Heart left ventricle (tissue), 16 donors: ENCODE results near the gene TM2D1. TPM values are rescaled to one million over a fixed set of nuclear protein-coding genes. Genes with fewer than 3 reads are reported as not detected.

ENCODE experiments used
- ATAC-seq, 4 donors: fragments of 200-7000 bp; cut with Tn5 transposase; one replicate each; pipeline ENCODE4 v1.9.1; 2020 to 2022; ENCODE audit warnings: moderate library complexity in 4 of 4, mild to moderate bottlenecking in 3 of 4, moderate number of reproducible peaks in 1 of 4
- DNase-seq, 5 donors: peaks; one replicate each; pipeline ENCODE4 v3.0.0-alpha.2; 2020
- H3K27ac ChIP-seq, 12 donors: fragments of 200-600 bp; sonication (generic) in 4 of 12; one replicate each; pipeline versions ENCODE4 v1.5.0 to v1.8.0; 2016 to 2022; ENCODE audit warnings: mild to moderate bottlenecking in 2 of 12
- H3K27me3 ChIP-seq, 9 donors: fragments of 200-600 bp; sonication (generic) in 2 of 9; one replicate each; pipeline versions ENCODE4 v1.5.1 to v1.8.0; 2016 to 2022; ENCODE audit warnings: mild to moderate bottlenecking in 3 of 9
- H3K36me3 ChIP-seq, 9 donors: fragments of 200-600 bp; sonication (generic) in 2 of 9; one replicate each; pipeline versions ENCODE4 v1.5.0 to v1.8.0; 2018 to 2022; ENCODE audit warnings: mild to moderate bottlenecking in 2 of 9
- H3K4me1 ChIP-seq, 12 donors: fragments of 200-600 bp; sonication (generic) in 4 of 12; one replicate each; pipeline versions ENCODE4 v1.5.0 to v1.8.0; 2016 to 2022; ENCODE audit warnings: mild to moderate bottlenecking in 3 of 12
- H3K4me3 ChIP-seq, 12 donors: fragments of 200-600 bp; sonication (generic) in 4 of 12; one replicate each; pipeline versions ENCODE4 v1.5.0 to v1.8.0; 2017 to 2022; ENCODE audit warnings: mild to moderate bottlenecking in 9 of 12, moderate library complexity in 4 of 12
- H3K9me3 ChIP-seq, 12 donors: fragments of 200-600 bp; sonication (generic) in 4 of 12; one replicate each; pipeline versions ENCODE4 v1.5.0 to v1.8.0; 2016 to 2022; ENCODE audit warnings: mild to moderate bottlenecking in 1 of 12
- POLR2A ChIP-seq, 2 donors: fragments of 450-650 bp; IDR thresholded peaks; one replicate each; pipeline ENCODE4 v1.6.1; 2017; ENCODE audit warnings: antibody characterized with exemption in 2 of 2, mild to moderate bottlenecking in 2 of 2, moderate library complexity in 2 of 2
- WGBS, 4 donors: extraction: QIAGEN DNeasy Blood & Tissue Kit in 2 of 4; methylation state at CpG; one replicate each; pipeline versions ENCODE4 v1.1.5 to v1.1.7; 2013 to 2018; 5-methylcytosine and 5-hydroxymethylcytosine counted together
- intact Hi-C, 10 donors: fragments of 100-400 bp; cut with DNase I; formaldehyde crosslinking; loops; one replicate each; pipeline versions ENCODE4 v1.11.1 to v1.14.2; 2022
- polyA plus RNA-seq, 2 donors: library from polyadenylated mRNA; stranded (reverse); fragments of 200-250 nt; gene quantifications; one replicate each; pipeline ENCODE4 v1.2.3, GENCODE V29; 2013
- total RNA-seq, 9 donors: library from RNA; depleted of rRNA in 2 of 9; stranded (reverse); fragments of >200 nt in 2 of 9; fragmentation: NEBNext Ultra II Directional in 3 of 9; extraction: Animal tissue kit (Norgen Biotek cat#: 25700) in 3 of 9; gene quantifications; one replicate each; pipeline versions ENCODE4 v1.1.0 to v1.2.4, GENCODE V29; 2016 to 2023
- TF ChIP-seq, protein P1 (sequence below), 12 donors: fragments of 200-600 bp; sonication (generic) in 4 of 12; IDR thresholded peaks; one replicate each; pipeline versions ENCODE4 v1.5.0 to v1.8.0; 2018 to 2022; ENCODE audit warnings: antibody characterized with exemption in 12 of 12, mild to moderate bottlenecking in 5 of 12
- donor health status: ischemic (EF 13 %, LVEDD 7.1; RV severe dilation, severe dysfunction).
- donor health status: healthy with polysubstance abuse.
- donor health status: DM: no; HTN: yes; CAD: no.
- donor health status: DM: no; HTN: no; CAD: no.
- donor health status: ischemic (EF 25% LVEDD 6.9; RV normal size, moderate dysfunction).
- donor health status: ischemic (EF 25% LVEDD 5.7; RV mildly dilated, moderate dysfunction).
- donor health status: healthy.
- donor health status: DM: yes; HTN: yes; CAD: no.
- donor health status: ischemic (EF 35%, LVEDD 5.7; RV mildly dilated, moderate dysfunction).
- donor health status: nonischemic (EF 11% LVEDD 7.7; RV severe dilation, severe dysfunction).
- donor health status: DM: yes; HTN: yes; CAD: no.
- donor health status: PGD.
- donor health status: ischemic (EF 29% LVEDD 5.4; RV normal size, mild dysfunction).
- donor health status: nonischemic (EF 23%, LVEDD 6.1; RV moderate dilation, normal function).

The TM2D1 gene
- total and polyA plus RNA-seq, 11 donors: 10.2 to 44.0 (median 34.4) TPM

DNA sequence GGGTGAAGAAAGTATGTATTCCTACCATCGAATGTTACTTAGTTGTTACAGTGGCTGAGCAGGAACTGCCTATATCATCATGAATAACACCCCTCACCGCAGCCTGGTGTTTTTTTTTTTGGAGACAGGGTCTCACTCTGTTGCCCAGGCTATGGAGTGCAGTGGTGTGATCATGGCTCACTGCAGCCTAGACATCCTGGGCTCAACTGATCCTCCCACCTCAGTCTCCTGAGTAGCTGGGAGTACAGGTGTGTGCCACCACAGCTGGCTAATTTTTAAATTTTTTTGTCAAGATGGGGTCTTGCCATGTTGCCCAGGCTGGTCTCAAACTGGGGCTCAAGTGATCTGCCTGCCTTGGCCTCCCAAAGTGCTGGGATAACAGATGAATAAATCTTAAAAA is 24.6 kb upstream of the TM2D1 start:
- no peak overlapping the region for H3K27ac ChIP-seq
- TF ChIP-seq, protein P1, sequence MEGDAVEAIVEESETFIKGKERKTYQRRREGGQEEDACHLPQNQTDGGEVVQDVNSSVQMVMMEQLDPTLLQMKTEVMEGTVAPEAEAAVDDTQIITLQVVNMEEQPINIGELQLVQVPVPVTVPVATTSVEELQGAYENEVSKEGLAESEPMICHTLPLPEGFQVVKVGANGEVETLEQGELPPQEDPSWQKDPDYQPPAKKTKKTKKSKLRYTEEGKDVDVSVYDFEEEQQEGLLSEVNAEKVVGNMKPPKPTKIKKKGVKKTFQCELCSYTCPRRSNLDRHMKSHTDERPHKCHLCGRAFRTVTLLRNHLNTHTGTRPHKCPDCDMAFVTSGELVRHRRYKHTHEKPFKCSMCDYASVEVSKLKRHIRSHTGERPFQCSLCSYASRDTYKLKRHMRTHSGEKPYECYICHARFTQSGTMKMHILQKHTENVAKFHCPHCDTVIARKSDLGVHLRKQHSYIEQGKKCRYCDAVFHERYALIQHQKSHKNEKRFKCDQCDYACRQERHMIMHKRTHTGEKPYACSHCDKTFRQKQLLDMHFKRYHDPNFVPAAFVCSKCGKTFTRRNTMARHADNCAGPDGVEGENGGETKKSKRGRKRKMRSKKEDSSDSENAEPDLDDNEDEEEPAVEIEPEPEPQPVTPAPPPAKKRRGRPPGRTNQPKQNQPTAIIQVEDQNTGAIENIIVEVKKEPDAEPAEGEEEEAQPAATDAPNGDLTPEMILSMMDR (IDR thresholded peaks at IDR 0.05): no peak
- intact Hi-C loops: loop anchor here in 1 of 10 donors (10.0 kb wide), 1 partner anchor 695 kb away; no protein-coding TSS in a partner anchor
- H3K4me3 ChIP-seq: no peak overlapping the region
- WGBS, 4 donors: 93 to 94% (median 94%) methylated on average over 2 of the region's 2 CpGs
- no peaks in the 10 kb centered on the region for H3K36me3 ChIP-seq
- DNase-seq (no peak), ATAC-seq (no peak)
- H3K27me3 ChIP-seq: no peaks in the 10 kb centered on the region
- no peaks in the 10 kb centered on the region for H3K9me3 ChIP-seq
- H3K4me1 ChIP-seq: peaks cover 0 to 9% (median 0%) of the 10 kb centered on the region in 12 donors

- Histone ChIP-seq H3K9me3 (no peaks in the 10 kb centered on the region), H3K4me3 (no peak overlapping the region), H3K4me1 (peaks cover 0 to 14% (median 2%) of the 10 kb centered on the region in 12 donors), H3K27me3 (no peaks in the 10 kb centered on the region), H3K27ac (no peak overlapping the region), H3K36me3 (no peaks in the 10 kb centered on the region)
- 84 to 99% (median 98%) methylated on average over 4 of the region's 4 CpGs for WGBS, 4 donors
- TF ChIP-seq, protein P1 (IDR thresholded peaks at IDR 0.05): no peak
- TF ChIP-seq POLR2A (IDR thresholded peaks at IDR 0.05): no peak
- intact Hi-C loops: loop anchor here in 1 of 10 donors (10.0 kb wide), 1 partner anchor 694 kb away; no protein-coding TSS in a partner anchor
- ATAC-seq (no peak), DNase-seq (no peak)
These were observed 23.6 kb upstream of the TM2D1 start for GRCh38 chr1:61748566-61748965.

- ATAC-seq: no peak
- Histone ChIP-seq H3K27me3 (no peaks in the 10 kb centered on the region), H3K27ac (no peak overlapping the region), H3K9me3 (no peaks in the 10 kb centered on the region), H3K36me3 (no peaks in the 10 kb centered on the region), H3K4me3 (no peak overlapping the region), H3K4me1 (peaks cover 0 to 24% (median 8%) of the 10 kb centered on the region in 12 donors)
- no peak for TF ChIP-seq POLR2A (IDR thresholded peaks at IDR 0.05)
- TF ChIP-seq, protein P1 (IDR thresholded peaks at IDR 0.05): no peak
- 0 to 89% (median 21%) methylated on average over 1 of the region's 1 CpG for WGBS, 4 donors
- no peak for DNase-seq
- intact Hi-C loops: loop anchor here in 1 of 10 donors (10.0 kb wide), 1 partner anchor 692 kb away; no protein-coding TSS in a partner anchor
These were observed 21.9 kb upstream of the TM2D1 start for GRCh38 chr1:61746813-61747212.

DNA sequence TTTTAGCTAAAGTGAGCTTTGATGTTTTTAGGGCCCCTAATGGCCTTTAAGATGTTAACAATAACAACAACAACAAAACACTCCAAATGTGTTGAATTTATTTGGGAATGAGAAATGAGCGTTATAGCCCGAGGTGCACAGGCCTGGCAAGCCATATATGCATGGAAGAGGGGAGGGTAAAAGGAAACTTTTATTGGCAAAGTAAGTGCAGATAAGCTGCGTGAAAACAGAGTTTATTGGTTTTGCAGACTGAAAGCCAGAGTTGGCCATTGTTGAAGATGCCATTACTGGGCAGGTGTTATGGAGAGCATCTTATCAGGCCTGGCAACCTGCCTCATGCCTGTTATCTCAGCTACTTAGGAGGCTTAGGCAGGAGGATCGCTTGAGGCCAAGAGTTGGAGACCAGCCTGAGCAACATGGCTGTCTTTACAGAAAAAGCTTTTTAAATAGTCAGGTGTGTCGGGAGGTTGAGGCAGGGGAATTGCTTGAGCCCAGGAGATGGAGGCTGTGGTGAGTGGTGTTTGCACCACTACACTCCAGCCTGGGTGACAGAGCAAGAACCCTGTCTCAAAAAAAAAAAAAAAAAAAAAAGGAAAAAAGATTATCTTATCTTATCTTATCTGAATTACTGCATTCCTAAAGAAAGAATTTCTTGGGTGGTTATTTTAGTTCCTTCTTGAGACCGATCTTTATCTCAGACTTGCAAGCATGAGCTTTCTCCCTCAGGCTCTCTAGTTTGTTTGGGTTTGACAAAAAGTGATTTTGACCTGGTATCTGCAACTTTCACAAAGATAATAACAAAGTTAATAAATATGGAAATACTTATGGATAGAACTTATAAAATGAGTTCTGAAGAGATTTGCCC is 19.0 kb upstream of the TM2D1 start:
- peaks cover 0 to 27% (median 10%) of the 10 kb centered on the region in 12 donors for H3K4me1 ChIP-seq
- TF ChIP-seq, protein P1 (IDR thresholded peaks at IDR 0.05): no peak
- no peak for TF ChIP-seq POLR2A (IDR thresholded peaks at IDR 0.05)
- DNase-seq (no peak), ATAC-seq (no peak)
- peak overlapping the region in 7 of 12 donors; percentile 86 to 100 (median 96) for H3K4me3 ChIP-seq
- H3K27me3 ChIP-seq: no peaks in the 10 kb centered on the region
- intact Hi-C loops: loop anchor here in 2 of 10 donors (2.0 to 10.0 kb wide), 2 partner anchors 19 to 689 kb away; partner anchors contain the start of gene TM2D1 (in 2 of the 2)
- 81 to 90% (median 86%) methylated on average over 6 of the region's 6 CpGs for WGBS, 4 donors
- no peaks in the 10 kb centered on the region for H3K36me3 ChIP-seq
- no peaks in the 10 kb centered on the region for H3K9me3 ChIP-seq
- H3K27ac ChIP-seq: peak overlapping the region in 11 of 12 donors; percentile 89 to 99 (median 97)
